Stimulated activated CD8-positive, alpha-beta memory T cell treated with anti-CD3 and anti-CD28 coated beads, Interleukin-7, amount 100 ng/mL, for 24 hours (primary cell): ENCODE measurements around the gene MLLT3.

Source experiments
- DNase-seq: peaks from one replicate; pipeline ENCODE4 v3.0.0-alpha.2; 2020; ENCODE audit warnings: low read depth

Gene MLLT3

GRCh38 chr9:20418485-20418884, 203.8 kb downstream of the MLLT3 start:
- DNase-seq = no peak

GRCh38 chr9:20417373-20418080, 204.8 kb downstream of the MLLT3 start:
- no peak for DNase-seq

- DNase-seq = no peak
Measured at GRCh38 chr9:20414150-20414549, 208.1 kb downstream of the MLLT3 start.

- no peak for DNase-seq
Measured at GRCh38 chr9:20409321-20410092, 212.8 kb downstream of the MLLT3 start.

GRCh38 chr9:20408513-20408912, 213.8 kb downstream of the MLLT3 start:
- DNase-seq = no peak

- DNase-seq = no peak
Measured at GRCh38 chr9:20407013-20407412, 215.3 kb downstream of the MLLT3 start.

GRCh38 chr9:20406344-20406743, 216.0 kb downstream of the MLLT3 start:
- no peak for DNase-seq

GRCh38 chr9:20405616-20406015, 216.7 kb downstream of the MLLT3 start:
- DNase-seq = no peak

GRCh38 chr9:20405078-20405477, 217.2 kb downstream of the MLLT3 start:
- DNase-seq = no peak

- no peak for DNase-seq
Measured at GRCh38 chr9:20404192-20404813, 218.0 kb downstream of the MLLT3 start.

- no peak for DNase-seq
Measured at GRCh38 chr9:20403346-20403745, 219.0 kb downstream of the MLLT3 start.

- DNase-seq = no peak
Measured at GRCh38 chr9:20402273-20402875, 219.9 kb downstream of the MLLT3 start.

GRCh38 chr9:20398536-20399338, 223.6 kb downstream of the MLLT3 start:
- DNase-seq = no peak

GRCh38 chr9:20397348-20397747, 225.0 kb downstream of the MLLT3 start:
- DNase-seq = no peak

GRCh38 chr9:20396509-20396908, 225.8 kb downstream of the MLLT3 start:
- DNase-seq = no peak

GRCh38 chr9:20395651-20396050, 226.6 kb downstream of the MLLT3 start:
- DNase-seq = no peak

GRCh38 chr9:20394969-20395368, 227.3 kb downstream of the MLLT3 start:
- DNase-seq = no peak

GRCh38 chr9:20391208-20391607, 231.1 kb downstream of the MLLT3 start:
- no peak for DNase-seq

- no peak for DNase-seq
Measured at GRCh38 chr9:20390400-20390799, 231.9 kb downstream of the MLLT3 start.

GRCh38 chr9:20387062-20387461, 235.2 kb downstream of the MLLT3 start:
- DNase-seq = no peak

- DNase-seq = no peak
Measured at GRCh38 chr9:20384642-20385041, 237.7 kb downstream of the MLLT3 start.
